GM18873 (cell line): ENCODE measurements around the gene TRUB1.
"Not testable (repeated sequence)": the region's sequence is repeated elsewhere in the genome, so short reads cannot be mapped to it uniquely, and the experiment has no call there.

Experiments
- ATAC-seq: cut with Tn5 transposase; IDR thresholded peaks from one replicate; pipeline ENCODE4 v1.9.1; 2021; ENCODE audit warnings: mild to moderate bottlenecking, moderate library complexity, moderate number of reproducible peaks; ENCODE audit not compliant: unreplicated experiment, low FRiP score

Gene TRUB1

DNA sequence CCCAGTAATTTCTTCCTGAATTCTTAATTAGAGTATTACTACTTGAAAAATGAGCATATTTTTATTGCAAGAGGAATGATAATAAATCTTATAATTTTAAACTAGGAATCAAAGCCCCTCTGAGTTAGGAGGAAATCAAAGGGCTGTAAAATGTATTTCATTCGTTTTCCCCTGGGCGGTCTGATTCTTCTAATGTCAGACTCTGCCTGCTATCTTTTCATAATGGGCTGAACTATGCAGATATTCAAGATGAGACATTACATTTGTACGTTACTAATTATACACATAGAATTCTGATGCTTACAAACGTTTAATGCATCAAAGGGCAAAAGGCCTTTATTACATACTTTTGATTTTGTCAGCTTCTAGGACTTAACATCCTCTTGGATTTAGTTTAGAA lies 16.0 kb upstream of the TRUB1 start:
- no peak for ATAC-seq

DNA sequence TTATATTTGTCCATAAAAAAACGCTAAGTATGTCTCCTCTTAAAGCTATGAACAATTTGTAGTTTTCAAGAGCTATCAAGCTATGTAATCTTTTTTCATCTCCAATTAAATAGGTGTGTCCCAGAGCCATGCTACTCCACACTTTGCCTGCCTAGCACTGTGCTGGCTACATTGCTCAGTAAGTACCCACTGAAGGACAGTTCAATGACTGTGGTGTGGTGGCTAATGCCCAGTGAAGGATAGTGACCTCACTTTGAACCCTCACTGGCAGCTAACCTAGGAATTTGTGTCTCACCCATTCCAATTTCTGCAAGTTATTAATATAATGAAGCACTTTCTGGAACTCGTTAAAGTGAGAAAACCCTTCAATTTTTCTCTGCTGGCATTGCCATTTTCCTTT lies 14.4 kb upstream of the TRUB1 start:
- ATAC-seq = no peak

DNA sequence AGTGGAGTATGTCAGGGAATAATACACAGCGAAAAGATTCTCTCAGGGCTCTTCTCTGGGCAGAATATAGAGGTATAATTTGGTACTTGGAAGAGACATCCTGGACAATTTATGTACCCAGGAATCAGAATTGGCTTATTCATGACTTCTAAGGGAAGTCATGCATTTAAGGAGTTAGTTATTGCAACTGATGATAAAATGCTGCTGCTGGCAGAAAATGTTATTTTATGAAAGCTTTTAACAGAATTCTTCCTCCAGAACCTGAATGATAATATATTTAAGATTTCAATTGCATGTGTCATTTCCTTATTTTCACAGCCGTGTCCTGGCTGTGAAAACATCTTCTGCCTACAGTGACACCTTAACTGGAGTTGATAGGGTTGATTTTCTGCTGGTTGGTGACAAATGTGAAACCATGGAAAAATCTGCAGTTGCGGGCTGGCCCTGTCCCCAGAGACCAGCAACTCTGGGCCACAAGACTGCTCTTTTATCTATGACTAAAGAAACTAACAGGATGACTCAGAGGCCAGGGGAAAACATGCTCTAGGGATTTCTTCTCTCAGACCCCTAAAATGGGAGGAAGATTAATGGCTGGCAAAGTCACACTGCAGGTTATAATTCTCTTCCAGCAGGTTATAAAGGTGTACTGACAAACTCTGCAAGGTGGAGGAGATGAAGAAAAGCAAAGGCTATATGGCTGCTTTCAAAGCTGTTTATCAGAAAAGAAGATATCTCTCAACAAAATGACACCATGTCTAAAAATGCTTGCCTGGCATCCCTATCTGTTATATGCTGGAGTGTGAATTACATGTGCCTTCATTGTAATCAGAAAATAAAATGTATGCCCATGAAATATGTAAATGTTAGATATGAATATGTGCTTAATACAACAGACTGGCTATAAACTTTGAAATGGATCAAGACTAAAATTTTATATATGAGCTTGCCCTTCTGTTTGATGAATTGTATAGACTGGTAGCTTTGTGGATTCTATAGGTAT lies 12.1 kb upstream of the TRUB1 start:
- ATAC-seq = peak; percentile 71

DNA sequence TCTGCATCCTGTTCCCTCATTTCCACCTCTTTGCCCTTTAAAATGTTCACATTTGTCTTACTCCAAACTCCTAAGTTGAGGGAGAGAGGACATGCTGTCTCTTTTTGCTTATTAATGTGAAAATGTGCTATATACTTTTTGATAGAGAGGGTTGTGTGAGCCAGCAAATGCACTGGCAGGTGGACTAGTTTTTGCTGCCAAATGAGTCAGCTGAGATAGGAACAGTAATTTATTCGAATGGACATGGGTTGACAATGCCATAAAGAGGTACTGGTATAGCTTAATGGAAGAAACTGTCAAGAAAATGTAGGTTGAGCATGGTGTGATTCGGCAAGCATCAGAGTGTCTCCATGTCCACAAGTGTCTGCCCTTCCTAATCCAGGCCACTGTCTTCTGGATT lies 9.2 kb upstream of the TRUB1 start:
- no peak for ATAC-seq

DNA sequence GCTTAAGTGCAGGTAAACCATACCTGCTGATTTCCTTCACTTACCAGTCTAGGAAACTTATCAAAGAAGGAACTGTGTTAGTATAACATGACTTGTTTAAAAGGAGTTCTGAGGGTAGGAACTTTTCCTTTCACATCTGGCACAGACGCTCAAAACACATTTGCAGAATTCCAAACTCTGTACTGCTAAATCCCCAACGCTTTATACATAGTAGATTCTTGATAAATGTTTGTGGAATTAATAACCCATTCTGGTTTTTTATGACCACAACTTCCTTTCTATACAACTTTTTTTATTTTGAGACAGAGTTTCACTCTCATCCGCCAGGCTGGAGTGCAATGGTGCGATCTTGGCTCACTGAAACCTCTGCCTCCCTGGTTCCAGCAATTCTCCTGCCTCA lies 7.7 kb upstream of the TRUB1 start:
- no peak for ATAC-seq

DNA sequence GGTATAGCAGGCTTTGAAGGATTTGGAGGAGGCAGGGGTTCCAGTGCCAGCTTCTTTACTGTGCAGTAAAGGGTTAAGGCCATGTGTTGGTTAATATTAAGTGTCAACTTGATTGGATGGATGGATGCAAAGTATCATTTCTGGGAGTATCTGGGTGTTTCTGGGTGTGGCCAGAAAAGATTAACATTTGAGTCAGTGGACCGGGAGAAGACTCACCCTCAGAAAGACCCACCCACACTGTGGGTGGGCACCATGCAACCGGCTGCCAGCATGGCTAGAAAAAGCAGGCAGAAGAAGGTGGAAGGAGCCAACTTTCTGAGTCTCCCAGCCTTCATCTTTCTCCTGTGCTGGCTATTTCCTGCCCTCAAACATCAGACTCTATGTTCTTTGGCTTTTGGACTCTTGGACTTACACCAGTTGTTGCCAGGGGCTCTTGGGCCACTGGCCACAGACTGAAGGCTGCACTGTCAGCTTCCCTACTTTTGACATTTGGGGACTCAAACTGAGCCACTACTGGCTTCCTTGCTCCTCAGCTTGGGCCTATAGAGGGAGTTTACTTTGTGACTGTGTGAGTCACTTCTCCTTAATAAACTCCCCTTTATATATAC lies 6.8 kb upstream of the TRUB1 start:
- no peak for ATAC-seq

DNA sequence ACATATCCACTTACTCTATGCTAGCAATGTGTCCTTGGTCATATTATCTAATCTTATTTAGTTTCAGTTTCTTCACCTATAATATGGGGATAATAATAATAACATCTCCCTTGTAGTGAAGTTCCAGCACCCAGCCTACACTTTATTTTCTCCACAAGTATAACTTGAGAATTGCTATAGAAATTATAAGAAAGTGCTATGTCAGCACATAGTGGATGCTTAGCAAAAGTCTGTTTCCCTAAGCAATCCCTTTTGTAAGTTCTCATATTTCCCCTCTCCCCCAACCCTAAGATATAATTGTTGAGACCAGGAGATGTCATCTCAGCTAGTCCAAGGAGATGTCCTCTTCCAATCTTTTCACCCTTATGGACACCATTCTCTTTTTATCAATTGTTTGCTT lies 5.8 kb upstream of the TRUB1 start:
- no peak for ATAC-seq

DNA sequence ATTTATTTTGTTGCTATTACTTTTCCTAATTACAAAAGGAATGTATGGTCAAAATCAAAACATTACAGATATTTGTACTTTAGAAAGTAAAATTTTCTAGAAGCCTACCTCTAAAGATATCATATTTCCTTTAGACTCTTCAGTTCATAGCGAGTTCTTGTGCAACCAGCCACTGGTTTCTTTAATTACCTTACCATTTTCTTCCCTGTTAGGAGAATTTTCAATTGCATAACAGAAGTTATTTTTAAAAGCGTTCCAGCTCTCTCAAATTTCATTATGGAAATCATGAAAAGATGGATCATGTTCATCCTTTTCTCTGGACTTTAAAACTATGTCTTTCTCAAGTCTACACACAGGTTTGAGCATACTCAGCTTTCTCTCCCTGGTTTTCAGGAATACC lies 5.0 kb upstream of the TRUB1 start:
- no peak for ATAC-seq

DNA sequence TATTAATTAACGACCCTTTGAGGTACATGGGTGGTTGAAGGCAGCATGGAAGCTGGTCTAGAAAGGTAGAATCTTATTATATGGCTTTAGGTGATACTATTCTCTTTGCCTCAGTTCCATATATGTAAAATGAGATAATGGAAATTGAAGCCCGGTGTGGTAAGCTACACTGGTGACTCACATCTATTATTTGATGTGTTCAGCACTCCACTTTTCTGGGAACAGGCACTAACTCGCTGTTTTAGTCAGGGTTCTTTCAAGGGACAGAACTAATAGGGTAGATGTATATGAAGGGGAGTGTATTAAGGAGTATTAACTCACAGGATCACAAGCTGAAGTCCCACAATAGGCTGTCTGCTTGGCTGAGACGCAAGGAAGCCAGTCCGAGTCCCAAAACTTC lies 4.4 kb upstream of the TRUB1 start:
- ATAC-seq = no peak

DNA sequence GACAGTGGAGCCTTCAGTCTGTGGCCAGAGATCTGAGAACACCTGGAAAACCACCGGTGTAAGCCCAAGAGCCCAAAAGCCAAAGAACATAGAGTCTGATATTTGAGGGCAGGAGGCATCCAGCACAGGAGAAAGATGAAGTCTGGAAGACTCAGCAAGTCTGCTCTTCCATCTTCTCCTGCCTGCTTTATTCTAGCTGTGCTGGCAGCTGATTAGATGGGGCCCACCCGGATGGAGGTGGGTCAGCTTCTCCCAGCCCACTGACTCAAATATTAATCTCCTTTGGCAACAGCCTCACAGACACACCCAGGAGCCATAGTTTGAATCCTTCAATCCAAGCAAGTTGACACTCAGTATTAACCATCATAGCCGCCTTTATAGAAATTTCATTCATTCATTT lies 4.0 kb upstream of the TRUB1 start:
- not testable (repeated sequence) for ATAC-seq

DNA sequence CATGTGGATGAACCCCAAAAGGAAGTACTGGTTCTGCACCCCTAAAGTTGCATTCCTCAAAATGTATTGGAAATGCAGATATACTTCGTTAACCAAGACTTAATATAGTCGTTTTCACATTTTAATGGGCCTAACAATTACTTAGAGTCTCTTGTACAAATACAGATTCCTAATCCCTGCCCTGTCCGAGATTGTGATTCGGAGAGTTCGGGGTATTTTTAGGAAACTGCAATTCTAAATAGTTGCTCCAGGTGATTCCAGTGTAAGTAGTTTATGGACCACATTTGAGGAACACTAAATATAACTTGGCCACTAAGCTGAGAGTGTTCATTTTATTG lies 830 bp downstream of the TRUB1 start:
- ATAC-seq = no peak

DNA sequence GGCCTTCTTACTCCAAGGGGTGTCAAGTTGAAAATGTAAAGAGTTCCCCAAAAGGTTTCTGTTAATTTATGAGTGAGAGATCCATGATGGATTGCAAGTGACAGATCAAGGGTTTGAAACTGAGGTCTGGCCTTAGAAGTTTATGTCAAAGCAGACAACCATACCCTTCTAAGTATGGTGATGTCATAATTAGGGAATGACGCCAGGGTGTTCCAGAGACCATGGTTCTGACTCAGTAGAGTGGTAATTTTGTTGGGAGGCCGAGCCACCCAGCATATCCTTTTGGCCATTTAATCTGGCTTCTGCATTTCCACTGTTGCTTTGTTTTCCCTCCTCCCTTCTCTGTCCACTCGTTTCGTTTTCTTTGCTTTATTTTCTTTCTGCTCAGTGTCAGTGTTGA lies 2.7 kb downstream of the TRUB1 start:
- no peak for ATAC-seq

DNA sequence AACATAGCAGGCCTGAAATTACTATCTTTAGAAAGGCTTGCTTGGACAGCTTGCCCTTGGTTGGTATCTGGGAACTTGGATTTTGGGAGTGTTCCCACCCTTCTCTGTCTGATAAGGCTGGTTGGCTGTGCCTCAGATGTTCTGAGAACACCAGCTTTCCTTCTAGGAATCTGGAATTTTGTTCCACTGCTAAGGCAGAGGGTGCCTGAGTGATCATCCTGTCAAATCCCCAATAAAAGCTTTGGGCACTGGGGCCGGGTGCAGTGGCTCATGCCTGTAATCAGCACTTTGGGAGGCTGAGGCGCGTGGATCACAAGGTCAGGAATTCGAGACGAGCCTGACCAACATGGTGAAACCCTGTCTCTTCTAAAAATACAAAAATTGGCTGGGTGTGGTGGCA lies 5.0 kb downstream of the TRUB1 start:
- ATAC-seq = no peak

DNA sequence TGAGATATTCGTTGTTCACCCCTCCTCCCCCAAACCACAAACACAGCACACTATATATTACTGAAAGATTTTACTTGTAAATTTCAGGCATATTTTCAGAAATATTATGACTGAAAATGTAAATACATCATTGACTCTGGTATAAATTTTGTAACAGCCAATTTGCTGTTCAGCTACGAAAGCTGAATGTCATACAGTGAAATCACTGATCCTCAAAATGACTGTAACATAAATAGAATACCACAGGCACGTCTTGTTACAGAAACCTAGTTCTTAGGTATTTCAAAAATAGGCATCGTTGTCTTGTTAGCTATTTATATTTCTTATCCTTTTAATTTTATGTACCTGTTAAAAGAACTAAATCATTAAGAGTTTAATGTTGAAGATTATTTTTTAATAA lies 15.1 kb downstream of the TRUB1 start:
- ATAC-seq = no peak

DNA sequence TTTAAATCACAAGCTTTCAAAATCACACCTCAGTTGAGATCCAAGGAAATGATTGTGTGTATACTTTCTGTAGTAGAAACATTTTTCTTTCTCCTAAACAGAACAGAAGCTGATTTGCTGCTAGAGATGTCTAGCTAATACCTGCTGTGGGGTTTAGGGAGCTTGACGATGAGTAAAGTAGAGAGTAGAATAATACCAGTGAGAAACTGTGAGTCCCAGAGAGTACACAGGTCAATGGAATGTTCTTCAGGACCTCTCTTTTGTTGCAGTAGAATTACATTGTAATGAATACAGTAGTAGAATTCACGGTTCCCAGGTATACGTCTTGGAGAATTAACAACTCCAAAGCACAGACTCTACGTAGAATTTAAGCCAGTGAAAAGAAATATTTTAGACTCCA lies 18.0 kb downstream of the TRUB1 start:
- ATAC-seq = no peak

DNA sequence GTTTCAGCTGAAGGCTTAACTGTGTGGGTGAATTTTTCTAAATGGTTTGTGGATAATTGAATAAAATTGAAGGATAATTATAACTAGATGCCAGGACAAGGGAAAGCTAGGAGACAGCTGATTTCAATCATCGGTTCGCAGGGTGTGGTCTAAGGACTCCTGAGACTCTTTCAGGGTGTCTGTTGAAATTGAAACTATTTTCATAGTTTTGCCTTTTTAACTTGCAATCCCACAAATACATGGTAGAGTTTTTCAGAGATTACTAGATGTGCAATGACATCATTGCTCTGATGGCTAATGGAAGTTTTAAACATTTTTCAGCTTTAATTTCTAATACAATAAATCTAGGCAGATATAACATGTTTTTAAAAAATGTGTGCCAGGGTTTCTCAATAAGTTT lies 18.5 kb downstream of the TRUB1 start:
- peak; percentile 56 for ATAC-seq

DNA sequence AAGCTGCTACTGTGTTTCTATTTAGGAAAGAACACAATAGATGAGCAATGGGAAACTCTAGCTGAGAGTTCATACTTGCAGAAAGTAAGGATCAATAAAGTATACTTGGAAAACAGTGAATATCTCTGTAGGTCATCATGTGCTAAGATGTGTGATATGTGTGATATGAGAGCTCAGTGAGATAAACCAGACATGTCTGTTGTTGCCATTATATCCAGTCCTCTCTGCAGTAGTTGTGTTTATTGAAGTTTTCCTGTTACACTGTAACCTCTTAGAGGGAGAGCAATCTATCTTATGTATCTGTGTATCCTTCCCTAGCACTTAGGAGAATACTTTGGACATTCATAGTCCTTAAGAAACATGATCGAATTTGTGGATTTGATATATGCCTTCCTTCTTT lies 19.1 kb downstream of the TRUB1 start:
- ATAC-seq = no peak

DNA sequence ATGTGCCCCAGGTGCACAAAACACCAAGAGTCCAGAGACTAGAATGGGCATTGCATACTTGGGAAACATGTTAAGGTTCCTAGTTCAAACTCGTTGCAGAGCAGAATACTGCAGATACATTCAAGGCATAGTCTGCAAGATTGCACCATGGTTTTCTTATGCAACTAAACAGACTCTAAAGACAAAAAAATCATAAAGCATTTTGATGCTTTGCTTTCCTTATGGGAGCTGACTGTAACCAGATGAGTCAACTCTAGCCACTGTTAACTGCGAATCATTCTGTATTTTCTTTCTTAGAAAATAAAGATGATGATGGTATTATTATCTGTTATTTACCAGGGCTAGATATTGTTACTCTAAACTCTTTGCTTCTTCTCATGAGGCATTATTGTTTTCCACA lies 19.7 kb downstream of the TRUB1 start:
- no peak for ATAC-seq

DNA sequence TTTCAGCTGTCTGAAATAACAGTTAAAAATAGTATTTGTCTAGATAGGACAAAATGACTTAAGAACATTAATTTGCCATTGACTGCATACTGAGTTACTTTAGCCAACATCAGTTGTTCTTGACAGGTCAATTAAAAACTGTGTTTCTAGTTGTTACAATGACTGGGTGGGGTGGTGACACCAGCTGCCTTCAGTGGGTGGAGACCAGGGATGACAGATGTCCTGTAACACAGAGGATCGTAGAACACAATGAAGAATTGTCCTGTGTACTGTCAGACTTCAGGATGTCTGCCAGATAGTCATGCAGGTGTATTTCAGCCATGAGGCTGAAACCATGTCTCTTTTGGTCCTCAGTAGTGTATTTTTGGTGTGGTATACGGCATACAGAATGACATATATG lies 24.4 kb downstream of the TRUB1 start:
- no peak for ATAC-seq

DNA sequence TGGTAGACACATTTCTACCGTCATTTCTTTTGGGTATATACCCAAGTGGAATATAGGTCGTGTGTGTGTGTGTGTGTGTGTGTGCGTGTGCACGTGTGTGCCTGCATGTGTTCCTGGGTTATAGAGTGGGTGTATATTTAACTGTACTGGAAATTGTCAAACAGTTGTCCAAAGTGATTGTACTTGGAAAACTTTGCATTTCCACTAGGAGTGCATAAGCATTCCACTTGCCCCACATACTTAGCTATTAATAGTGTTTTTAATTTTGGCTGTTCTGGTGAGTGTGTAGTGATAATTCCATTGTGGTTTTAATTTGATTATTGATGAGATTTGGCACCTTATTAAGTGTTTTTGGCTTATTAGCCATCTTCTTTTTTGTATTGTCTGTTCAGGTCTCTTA lies 25.9 kb downstream of the TRUB1 start:
- ATAC-seq = no peak

DNA sequence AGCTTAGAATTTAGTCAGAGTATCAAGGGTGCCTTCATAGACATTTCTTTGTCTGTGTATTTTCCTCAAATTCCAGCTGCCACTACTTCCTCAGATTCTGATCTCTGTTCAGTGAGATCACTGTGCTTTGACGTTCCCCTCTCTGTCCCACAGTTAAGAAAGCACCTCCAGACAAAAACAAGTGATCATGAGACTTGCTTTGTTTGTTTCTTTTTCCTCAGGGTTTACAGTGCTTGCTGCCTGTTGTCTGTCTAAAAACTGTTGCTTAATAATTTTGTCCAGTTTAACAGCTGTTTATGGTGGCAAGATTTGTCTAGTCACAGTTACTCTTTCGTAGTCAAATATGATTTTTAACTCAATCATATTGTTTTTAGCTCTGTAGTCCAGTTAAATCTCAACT lies 29.1 kb downstream of the TRUB1 start:
- no peak for ATAC-seq

DNA sequence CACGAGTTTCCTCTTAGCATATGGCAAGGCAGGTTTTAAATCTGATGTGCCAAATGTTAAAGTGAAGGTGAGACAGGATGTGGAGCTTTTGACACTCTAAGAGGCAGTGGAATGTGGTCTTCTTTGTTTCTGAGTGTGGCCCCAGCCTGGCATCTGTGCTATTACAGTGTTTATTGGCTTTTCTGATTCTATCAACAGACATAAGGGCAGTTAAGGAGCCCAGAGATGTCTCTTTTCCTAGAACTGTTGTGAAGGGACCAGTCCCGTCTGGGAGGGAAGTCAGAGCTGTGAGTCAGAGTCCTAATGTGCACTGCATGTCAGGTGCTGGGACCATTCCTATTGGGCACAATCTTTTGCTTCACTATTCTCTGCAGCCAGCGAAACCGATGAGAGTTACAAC lies 32.5 kb downstream of the TRUB1 start:
- ATAC-seq = no peak
